Stimulated activated CD4-positive, alpha-beta T cell treated with anti-CD3 and anti-CD28 coated beads, Interleukin-4, amount 100 ng/mL, for 48 hours (primary cell): ENCODE results near the gene RAPGEF1.
"Not testable (repeated sequence)": the region's sequence is repeated elsewhere in the genome, so short reads cannot be mapped to it uniquely, and the experiment has no call there.

Source experiments
- DNase-seq, 2 donors: peaks; one replicate each; pipeline ENCODE4 v3.0.0-alpha.2; 2020; ENCODE audit warnings: low read depth in 2 of 2

Gene RAPGEF1

GRCh38 chr9:131669269-131670157 lies 70.4 kb downstream of the RAPGEF1 start:
- no peak for DNase-seq

- peak; percentile 57 to 75 for DNase-seq
Measured at GRCh38 chr9:131668439-131669268, 71.2 kb downstream of the RAPGEF1 start.

DNA sequence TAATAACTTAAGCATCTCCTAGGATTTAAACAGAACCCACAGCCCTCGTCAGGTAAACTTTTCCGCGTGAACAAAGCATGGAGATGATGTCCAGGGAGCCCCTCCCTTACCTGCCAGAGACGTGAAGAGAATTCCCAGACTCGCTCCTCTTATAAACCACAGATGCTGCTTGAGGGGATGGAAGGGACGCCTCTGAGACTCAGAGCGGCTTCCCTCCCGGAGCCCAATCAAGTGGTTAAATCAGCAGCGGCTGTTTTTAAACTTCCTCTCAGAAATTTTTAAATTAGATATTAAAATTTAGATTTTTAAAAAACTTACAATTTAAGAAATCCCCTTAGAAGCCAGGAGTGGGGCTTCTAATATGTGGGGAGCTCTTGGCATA lies 71.8 kb downstream of the RAPGEF1 start:
- DNase-seq: no peak

DNA sequence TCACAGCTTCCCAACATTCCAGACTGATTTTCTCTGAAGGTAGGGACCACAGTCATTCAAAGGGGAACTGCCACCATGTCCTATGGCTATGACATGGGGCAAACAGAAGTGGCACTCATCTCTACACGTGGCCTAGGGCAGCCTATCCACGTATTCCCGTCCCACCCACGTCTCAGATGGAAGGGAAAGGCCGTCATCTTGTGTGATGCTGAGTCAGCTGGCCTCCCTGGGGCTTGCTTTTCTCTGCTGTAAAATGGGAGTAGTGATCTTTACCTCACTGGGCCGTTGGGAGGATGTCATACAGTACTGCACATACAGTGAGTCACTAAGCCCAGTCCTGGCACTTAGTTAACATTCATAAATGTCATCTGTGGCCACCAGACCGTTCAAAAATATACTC lies 72.3 kb downstream of the RAPGEF1 start:
- peak; percentile 44 to 71 for DNase-seq

DNA sequence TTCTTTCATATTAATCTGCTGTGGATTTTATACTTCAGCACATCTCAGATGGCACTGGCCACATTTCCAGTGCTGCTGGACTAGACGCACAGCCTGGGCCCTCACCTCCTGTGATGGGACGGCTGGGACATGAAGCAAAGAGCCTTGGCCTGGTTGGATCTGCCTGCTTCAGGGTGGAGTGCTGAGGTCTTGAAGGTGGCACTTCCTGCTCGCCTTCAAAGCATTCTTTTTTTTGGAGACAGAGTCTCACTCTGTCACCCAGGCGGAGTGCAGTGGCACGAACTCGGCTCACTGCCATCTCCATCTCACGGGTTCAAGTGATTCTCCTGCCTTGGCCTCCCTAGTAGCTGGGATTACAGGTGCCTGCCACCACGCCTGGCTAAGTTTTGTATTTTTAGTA lies 73.1 kb downstream of the RAPGEF1 start:
- DNase-seq: no peak

- no peak for DNase-seq
Measured at GRCh38 chr9:131666029-131666428, 73.8 kb downstream of the RAPGEF1 start.

- no peak for DNase-seq
Measured at GRCh38 chr9:131663288-131663687, 76.6 kb downstream of the RAPGEF1 start.

- DNase-seq: not testable (repeated sequence)
Measured at GRCh38 chr9:131662289-131662621, 77.6 kb downstream of the RAPGEF1 start.

- DNase-seq: peak; percentile 56 to 69
Measured at GRCh38 chr9:131661568-131662288, 78.1 kb downstream of the RAPGEF1 start.

DNA sequence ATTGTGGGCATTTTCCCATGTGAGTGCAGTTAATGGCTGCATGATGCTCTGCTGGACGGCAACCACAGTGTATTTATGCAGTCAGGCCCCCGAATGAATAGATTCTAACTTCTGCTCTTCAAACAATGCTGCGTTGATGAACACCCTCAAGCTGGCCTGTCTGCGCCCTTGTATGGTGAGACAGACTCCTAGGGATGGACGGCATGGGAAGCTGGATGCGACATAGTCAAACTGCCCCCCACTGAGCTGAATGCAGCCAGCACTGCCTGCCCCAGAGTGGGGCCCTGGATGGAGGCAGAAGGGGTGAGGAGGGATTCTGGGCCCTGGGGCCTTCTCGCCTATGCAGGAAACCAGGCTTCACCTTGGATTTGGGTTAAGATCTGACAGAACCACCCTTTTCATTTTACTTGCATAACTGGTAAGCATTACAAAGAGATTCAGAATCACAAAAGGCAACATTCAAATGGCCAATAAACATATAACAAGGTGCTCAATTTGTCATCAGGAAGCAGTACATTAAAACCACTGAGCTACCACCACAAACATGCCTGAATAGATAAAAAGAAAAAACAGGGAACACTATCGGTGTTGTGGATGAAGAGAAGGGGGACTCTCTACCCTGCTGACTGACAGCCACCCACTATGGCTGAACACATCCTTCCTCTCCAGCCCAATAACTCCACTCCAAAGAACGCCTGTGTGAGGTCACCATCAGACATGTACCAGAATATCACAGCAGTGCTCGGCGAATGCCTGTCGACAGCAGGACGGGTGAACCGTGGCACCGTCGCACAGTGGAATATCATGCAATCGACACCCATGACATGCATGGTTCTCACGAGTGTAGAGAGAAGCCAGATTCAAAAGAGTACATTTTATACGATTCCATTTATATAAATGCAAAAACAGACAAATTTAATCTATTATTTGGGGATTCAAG lies 79.1 kb downstream of the RAPGEF1 start:
- DNase-seq: no peak

DNA sequence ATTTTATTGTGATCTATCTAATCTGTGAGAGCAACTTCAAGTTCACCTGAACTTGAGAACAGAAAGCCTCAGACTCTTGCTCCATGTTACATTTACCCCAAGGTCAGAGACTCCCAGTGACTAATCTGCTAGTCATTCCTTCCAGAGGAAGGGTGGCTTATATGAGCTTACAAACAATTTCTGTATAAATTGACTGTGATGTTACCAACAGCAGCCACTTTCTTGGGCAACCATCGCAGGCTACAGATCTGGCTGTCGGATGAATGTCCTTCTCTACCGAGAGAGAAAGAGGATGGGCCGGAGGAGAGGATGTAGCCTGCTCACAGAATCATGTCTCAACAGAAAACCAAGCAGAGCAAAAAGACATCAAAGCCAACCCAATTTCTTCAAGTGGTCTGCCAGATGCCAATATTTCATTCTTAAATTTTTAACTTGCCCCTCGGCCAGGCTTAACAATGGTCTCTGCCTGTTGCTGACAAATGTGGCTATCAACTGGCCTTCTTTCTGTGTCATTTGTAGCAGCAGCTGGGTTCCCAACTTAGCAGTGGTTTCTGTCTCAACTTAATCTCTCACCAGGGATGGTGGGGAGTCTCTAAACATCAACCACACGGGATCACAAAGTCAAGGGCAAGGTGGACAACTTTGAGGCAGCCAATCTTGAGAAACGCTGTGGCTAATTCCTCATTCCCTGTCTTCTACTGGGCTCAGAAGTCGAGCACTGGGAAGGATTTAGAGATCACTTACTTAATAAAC lies 81.3 kb downstream of the RAPGEF1 start:
- no peak for DNase-seq

- no peak for DNase-seq
Measured at GRCh38 chr9:131657940-131658339, 81.9 kb downstream of the RAPGEF1 start.

- DNase-seq: no peak
Measured at GRCh38 chr9:131657456-131657855, 82.4 kb downstream of the RAPGEF1 start.

GRCh38 chr9:131657037-131657377 lies 82.9 kb downstream of the RAPGEF1 start:
- no peak for DNase-seq

GRCh38 chr9:131656356-131657036 lies 83.4 kb downstream of the RAPGEF1 start:
- peak in 1 of 2 donors; percentile 41 for DNase-seq

GRCh38 chr9:131654369-131654768 lies 85.5 kb downstream of the RAPGEF1 start:
- DNase-seq: not testable (repeated sequence)

- no peak for DNase-seq
Measured at GRCh38 chr9:131651599-131651998, 88.3 kb downstream of the RAPGEF1 start.

DNA sequence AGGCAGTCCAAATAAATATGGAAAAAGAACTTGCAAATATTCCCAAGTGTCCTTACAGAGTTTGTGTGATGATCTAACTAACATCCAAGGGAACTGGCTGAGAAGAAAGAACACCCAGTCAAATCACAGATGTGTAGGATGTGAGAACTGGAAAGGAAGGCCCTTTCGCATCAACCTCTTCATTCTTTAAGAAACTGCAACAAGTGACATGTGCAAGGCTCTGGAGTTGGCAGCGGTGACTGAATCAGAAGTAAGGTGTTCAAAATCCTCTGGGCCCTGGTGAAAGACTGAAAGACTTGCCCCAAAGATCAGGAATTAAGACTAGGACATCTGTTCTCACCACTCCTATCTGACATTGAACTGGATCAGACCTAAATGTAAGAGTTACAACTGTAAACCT lies 88.7 kb downstream of the RAPGEF1 start:
- DNase-seq: no peak

DNA sequence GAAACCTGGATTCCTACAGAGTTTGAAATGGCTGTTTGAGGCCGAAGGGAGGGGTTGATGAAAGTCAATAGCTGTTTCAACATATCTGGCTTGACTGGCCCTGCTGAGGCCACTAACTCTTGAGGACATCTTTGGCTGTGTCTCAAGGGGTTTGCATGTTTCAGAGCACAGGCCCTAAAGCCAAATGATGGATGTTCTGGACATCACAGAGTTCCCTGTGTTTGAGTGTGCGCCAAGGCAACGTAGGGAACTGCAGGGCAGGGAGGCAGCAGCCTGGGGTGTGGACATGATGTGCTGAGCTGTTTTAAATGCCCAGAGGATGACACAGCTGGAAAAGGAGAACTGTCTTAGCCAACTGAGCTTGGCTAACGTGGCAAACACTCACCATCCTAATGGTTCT lies 89.6 kb downstream of the RAPGEF1 start:
- no peak for DNase-seq

GRCh38 chr9:131649646-131650045 lies 90.2 kb downstream of the RAPGEF1 start:
- no peak for DNase-seq
